ENCODE data around the gene LMF1.

- no peak for TF ChIP-seq YY1 (IDR thresholded peaks at IDR 0.05; ENCODE audit: insufficient read depth, insufficient read length)
- no peak for TF ChIP-seq ZNF274 (IDR thresholded peaks at IDR 0.05; ENCODE audit: low read depth, low read length)
- TF ChIP-seq SUZ12 (IDR thresholded peaks at IDR 0.05; ENCODE audit: extremely low read depth, insufficient read depth, insufficient read length), result no peak
Observed at GRCh38 chr16:898761-899682, 71.8 kb downstream of the LMF1 start.
